SIG-M5 (cell line): Measurements from ENCODE around the gene TAF4B.

Source experiments
- DNase-seq: peaks from one replicate; lab custom pipeline; 2025; lab: John Stamatoyannopoulos, UW

Gene TAF4B

GRCh38 chr18:26386002-26386401 lies 159.8 kb downstream of the TAF4B start:
- no peak for DNase-seq

- DNase-seq = no peak
These were observed 160.2 kb downstream of the TAF4B start for GRCh38 chr18:26386441-26386840.

- no peak for DNase-seq
These were observed 167.9 kb downstream of the TAF4B start for GRCh38 chr18:26394047-26394654.

DNA sequence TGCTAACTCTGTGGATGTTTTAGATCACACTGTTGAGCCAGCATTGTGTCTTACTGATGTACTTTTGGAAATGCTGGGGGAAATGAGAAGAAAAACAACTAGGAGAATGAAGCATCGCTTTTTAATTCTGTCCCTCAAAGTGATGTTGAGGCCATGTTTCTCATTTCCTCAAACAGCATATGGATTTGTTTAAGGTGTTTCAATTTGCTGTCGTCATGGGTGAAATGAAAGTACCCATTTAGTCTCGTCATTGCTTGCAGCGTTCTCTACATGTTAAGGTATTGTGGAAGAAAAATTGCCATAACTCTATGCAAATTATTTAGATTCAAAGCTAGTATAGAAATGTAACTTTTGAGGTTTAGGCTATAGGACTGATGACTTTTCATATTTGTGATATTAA lies 170.8 kb downstream of the TAF4B start:
- no peak for DNase-seq

GRCh38 chr18:26403491-26403890 lies 177.2 kb downstream of the TAF4B start:
- no peak for DNase-seq

- no peak for DNase-seq
These were observed 179.1 kb downstream of the TAF4B start for GRCh38 chr18:26405190-26405801.

DNA sequence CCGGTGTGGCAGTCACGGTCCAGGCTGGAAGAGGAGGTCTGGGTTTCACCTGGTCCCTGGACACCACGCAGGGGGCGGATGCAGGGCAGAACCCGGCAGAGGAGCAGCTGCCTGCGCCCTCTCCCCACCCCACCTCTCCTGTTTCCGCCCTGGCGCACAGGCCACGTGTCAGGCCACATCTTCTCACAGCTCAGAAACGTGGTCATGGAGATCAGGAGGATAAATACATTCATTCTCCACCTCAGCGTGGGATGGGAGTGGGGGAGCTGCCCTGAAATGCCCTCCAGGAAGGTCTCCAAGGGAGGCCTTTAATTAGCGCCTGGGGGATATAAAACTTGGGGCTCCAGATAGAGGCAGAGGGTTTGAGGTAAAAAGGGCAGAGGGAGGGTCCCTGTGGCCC lies 180.1 kb downstream of the TAF4B start:
- DNase-seq = no peak

DNA sequence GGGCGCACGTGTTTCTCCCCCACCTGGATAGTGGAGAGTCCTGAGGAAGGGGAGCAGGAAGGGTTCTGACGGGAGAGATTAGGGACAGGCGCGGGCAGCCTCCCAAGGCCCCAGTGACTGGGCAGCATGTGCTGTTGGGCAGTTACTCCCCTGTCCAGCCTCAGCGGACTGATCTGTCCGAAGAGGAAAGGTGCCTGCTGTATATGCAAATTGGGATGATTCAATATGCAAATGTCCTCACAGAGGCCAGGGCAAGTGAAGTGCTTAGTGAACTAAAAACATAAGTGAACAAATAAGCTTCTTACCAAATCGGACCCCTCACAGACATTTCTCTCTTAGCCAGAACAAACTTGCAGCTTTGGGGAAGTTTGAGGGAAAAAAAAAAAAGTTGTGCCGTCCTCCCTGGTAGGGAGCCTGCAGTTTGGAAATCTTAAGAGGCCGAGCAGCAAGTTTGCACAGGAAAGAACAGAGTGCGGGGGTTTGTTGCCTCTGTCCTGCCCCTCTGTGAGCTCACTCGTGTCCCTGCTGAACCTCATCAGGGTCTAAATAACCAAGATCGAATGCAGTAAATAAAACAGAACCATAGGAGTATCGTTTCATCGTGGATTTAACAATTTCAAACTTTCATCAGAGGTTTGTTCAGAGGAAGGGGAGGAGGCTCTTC lies 180.7 kb downstream of the TAF4B start:
- DNase-seq = no peak

GRCh38 chr18:26407736-26408601 lies 181.7 kb downstream of the TAF4B start:
- no peak for DNase-seq

DNA sequence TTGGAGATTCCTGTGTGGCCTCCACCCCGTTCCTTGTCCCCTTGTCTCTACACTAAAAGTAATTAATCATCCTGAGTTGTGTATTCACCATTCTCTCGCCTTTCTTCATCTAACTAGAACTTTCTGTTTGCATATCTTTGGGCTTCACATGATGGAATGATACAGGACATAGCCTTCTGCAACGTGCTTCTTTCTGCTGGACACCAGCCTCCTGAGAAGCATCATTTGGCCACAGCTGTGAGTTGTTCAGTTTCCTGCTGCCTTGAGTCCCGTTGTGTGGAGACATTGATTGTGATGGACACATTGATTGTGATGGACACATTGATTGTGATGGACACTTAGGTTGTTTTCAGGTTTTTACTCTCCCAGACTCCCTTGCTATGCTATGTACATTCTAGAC lies 182.8 kb downstream of the TAF4B start:
- DNase-seq = no peak

- DNase-seq = no peak
These were observed 188.7 kb downstream of the TAF4B start for GRCh38 chr18:26414901-26415440.

GRCh38 chr18:26415631-26416030 lies 189.4 kb downstream of the TAF4B start:
- no peak for DNase-seq

DNA sequence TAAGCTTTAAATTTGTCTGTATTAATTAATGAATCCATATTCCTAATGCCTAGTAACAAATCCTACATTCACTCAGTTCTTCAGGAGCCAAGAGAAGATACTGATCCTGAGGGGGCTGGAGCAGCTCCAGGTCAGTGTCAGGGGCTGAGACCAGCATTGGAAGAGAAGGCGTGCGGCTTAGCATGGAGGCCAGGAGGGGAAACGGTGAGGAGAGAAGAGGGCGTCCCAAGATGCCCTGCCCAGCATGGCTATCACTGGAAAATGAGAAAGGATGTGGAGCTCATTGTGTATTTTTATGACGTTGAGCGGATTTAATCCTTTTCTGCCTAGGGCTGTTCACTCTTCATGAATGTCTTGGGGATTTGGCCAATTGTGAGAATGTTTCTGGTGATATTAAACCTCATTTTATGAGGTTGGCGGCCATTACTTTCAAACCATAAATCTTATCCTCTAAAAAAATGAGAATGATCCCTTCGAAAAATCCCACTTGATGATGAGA lies 190.5 kb downstream of the TAF4B start:
- no peak for DNase-seq

GRCh38 chr18:26417190-26417589 lies 190.9 kb downstream of the TAF4B start:
- DNase-seq = no peak

GRCh38 chr18:26418225-26418624 lies 192.0 kb downstream of the TAF4B start:
- no peak for DNase-seq

GRCh38 chr18:26419746-26420145 lies 193.5 kb downstream of the TAF4B start:
- DNase-seq = no peak

GRCh38 chr18:26421503-26421902 lies 195.3 kb downstream of the TAF4B start:
- no peak for DNase-seq

- no peak for DNase-seq
These were observed 195.7 kb downstream of the TAF4B start for GRCh38 chr18:26421931-26422330.

GRCh38 chr18:26422472-26423162 lies 196.4 kb downstream of the TAF4B start:
- no peak for DNase-seq

- no peak for DNase-seq
These were observed 198.3 kb downstream of the TAF4B start for GRCh38 chr18:26424428-26425147.

DNA sequence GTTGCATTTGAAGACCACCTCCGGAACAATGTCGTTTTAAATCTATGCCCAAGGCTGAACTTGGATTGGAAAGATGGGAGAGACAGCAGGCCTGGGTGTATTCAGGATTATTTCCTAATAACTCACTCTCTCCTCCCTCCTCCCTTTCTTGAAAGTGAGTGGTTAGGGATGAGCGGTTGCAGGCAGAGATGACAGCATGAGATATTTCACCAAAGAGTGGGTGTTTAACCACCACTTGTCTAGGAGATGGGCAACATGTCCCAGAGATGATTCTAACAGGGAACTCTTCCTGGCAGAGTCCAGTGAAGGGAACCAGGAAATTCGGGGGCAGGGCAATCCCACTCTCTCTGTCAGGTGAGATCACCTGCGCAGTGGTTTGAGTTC lies 198.9 kb downstream of the TAF4B start:
- DNase-seq = no peak
